ENCODE measurements around the gene MICAL3. TPM values are rescaled to one million over a fixed set of nuclear protein-coding genes. Genes with fewer than 3 reads are reported as not detected.

The MICAL3 gene
- polyA plus RNA-seq, 1 of the 3 experiments (the other 2 are of a cell fraction): 83.1 TPM

GRCh38 chr22:17913801-17914347, 110.5 kb downstream of the MICAL3 start:
- no peak overlapping the region for H3K4me3 ChIP-seq (ENCODE audit: low read depth in 2 of 2, low read length in 1 of 2)
- H4K20me1 ChIP-seq (ENCODE audit: insufficient read depth): peaks cover 43% of the 10 kb centered on the region
- H3K9me3 ChIP-seq: no peaks in the 10 kb centered on the region
- ChIA-PET CTCF (interaction anchor here (1.0 kb wide), 2 partner anchors 85 to 162 kb away, joined by 3 read pairs; no protein-coding TSS in a partner anchor), POLR2A (interaction anchor here (0.5 kb wide), 1 partner anchor 288 kb away, joined by 3 read pairs; no protein-coding TSS in a partner anchor)
- no peaks in the 10 kb centered on the region for H3K36me3 ChIP-seq (replicated peaks in 1 of 2; ENCODE audit: control insufficient read depth in 1 of 2, insufficient read depth in 2 of 2, low read length in 1 of 2)
- no peak overlapping the region for H3K9ac ChIP-seq
- TF ChIP-seq FOXM1 (IDR thresholded peaks at IDR 0.05; ENCODE audit: low read depth) (no peak), CTCF (IDR thresholded peaks at IDR 0.05) (no peak), RXRA (IDR thresholded peaks at IDR 0.05; ENCODE audit: borderline replicate concordance, low read depth) (no peak), RAD21 (IDR thresholded peaks at IDR 0.05; ENCODE audit: low read length) (no peak), FOXJ3 (CRISPR knock-in tag; IDR thresholded peaks at IDR 0.05) (no peak), NFIC (IDR thresholded peaks at IDR 0.05; ENCODE audit: borderline replicate concordance) (no peak), YY1 (IDR thresholded peaks at IDR 0.05; ENCODE audit: low read depth) (no peak), FOSL2 (IDR thresholded peaks at IDR 0.05; ENCODE audit: borderline replicate concordance, low read depth) (no peak), MAX (IDR thresholded peaks at IDR 0.05; ENCODE audit: low read depth) (no peak), EP300 (IDR thresholded peaks at IDR 0.05; ENCODE audit: borderline replicate concordance in 1 of 2, low read depth in 1 of 2, low read length in 1 of 2) (no peak), JUND (IDR thresholded peaks at IDR 0.05) (no peak), GABPA (IDR thresholded peaks at IDR 0.05; ENCODE audit: low read depth) (no peak)
- H3K4me2 ChIP-seq: no peak overlapping the region
- no peak for DNase-seq
- no peak overlapping the region for H2AFZ ChIP-seq (ENCODE audit: low read depth)
- peaks cover 20 to 41% of the 10 kb centered on the region in 2 experiments for H3K4me1 ChIP-seq (ENCODE audit: control insufficient read depth in 1 of 2, insufficient read depth in 2 of 2, low read depth in 1 of 2, low read length in 1 of 2)
- peaks cover 28% of the 10 kb centered on the region for H3F3A ChIP-seq (replicated peaks; ENCODE audit: insufficient read depth)
- no peaks in the 10 kb centered on the region for H3K9me2 ChIP-seq
- H3K27ac ChIP-seq (ENCODE audit: low read depth in 2 of 2, low read length in 1 of 2): no peak overlapping the region
- H3K79me2 ChIP-seq (ENCODE audit: insufficient read depth): peaks cover 85% of the 10 kb centered on the region
- WGBS (ENCODE audit: low lambda C conversion rate): 95% methylated on average over 8 of the region's 8 CpGs
- no peaks in the 10 kb centered on the region for H3K27me3 ChIP-seq (ENCODE audit: insufficient read depth)

- Histone ChIP-seq H3F3A (replicated peaks; ENCODE audit: insufficient read depth) (peaks cover 28% of the 10 kb centered on the region), H3K4me3 (ENCODE audit: low read depth in 2 of 2, low read length in 1 of 2) (no peak overlapping the region), H3K9me3 (no peaks in the 10 kb centered on the region), H2AFZ (ENCODE audit: low read depth) (no peak overlapping the region), H4K20me1 (ENCODE audit: insufficient read depth) (peaks cover 37% of the 10 kb centered on the region), H3K9me2 (no peaks in the 10 kb centered on the region), H3K79me2 (ENCODE audit: insufficient read depth) (peaks cover 86% of the 10 kb centered on the region), H3K9ac (no peak overlapping the region), H3K4me2 (no peak overlapping the region), H3K27me3 (ENCODE audit: insufficient read depth) (no peaks in the 10 kb centered on the region), H3K4me1 (ENCODE audit: control insufficient read depth in 1 of 2, insufficient read depth in 2 of 2, low read depth in 1 of 2, low read length in 1 of 2) (peaks cover 20 to 37% of the 10 kb centered on the region in 2 experiments), H3K36me3 (replicated peaks in 1 of 2; ENCODE audit: control insufficient read depth in 1 of 2, insufficient read depth in 2 of 2, low read length in 1 of 2) (no peaks in the 10 kb centered on the region), H3K27ac (ENCODE audit: low read depth in 2 of 2, low read length in 1 of 2) (0 out of 4 replicates have a peak overlapping the region, but pooled peaks of 1 of the 2 experiments have one; percentile 7)
- CTCF ChIA-PET: interaction anchor here (1.0 kb wide), 2 partner anchors 84 to 163 kb away, joined by 3 read pairs; no protein-coding TSS in a partner anchor
- POLR2A ChIA-PET: no interaction called here
- 93% methylated on average over 11 of the region's 12 CpGs for WGBS (ENCODE audit: low lambda C conversion rate)
- DNase-seq: no peak
- TF ChIP-seq CHD2 (IDR thresholded peaks at IDR 0.05; ENCODE audit: low read length, partially characterized antibody) (no peak), PBX3 (IDR thresholded peaks at IDR 0.05) (peak; percentile 51; the same call in 1 of the 2 replicates)
Measured at GRCh38 chr22:17912945-17913721, 111.2 kb downstream of the MICAL3 start.
